WTC11 (cell line): ENCODE data around the gene BICD1.

Experiments used
- CTCF ChIP-seq: fragments of 200-600 bp; IDR thresholded peaks from 2 replicates; pipeline ENCODE4 v1.8.0; 2022; ENCODE audit warnings: antibody characterized with exemption
- ETV6 ChIP-seq: sonication (generic); formaldehyde crosslinking; IDR thresholded peaks from 2 replicates; pipeline ENCODE4 v1.8.1; 2022; ENCODE audit warnings: mild to moderate bottlenecking, missing genetic modification reagents
- MAX ChIP-seq: sonication (generic); formaldehyde crosslinking; IDR thresholded peaks from 2 replicates; pipeline ENCODE4 v1.8.0; 2022; ENCODE audit warnings: mild to moderate bottlenecking, missing genetic modification reagents
- SP1 ChIP-seq: sonication (generic); formaldehyde crosslinking; conservative IDR thresholded peaks from 2 replicates; pipeline ENCODE4 v1.8.1; 2022; ENCODE audit warnings: missing genetic modification reagents
- USF1 ChIP-seq: sonication (generic); formaldehyde crosslinking; IDR thresholded peaks from 2 replicates; pipeline ENCODE4 v1.8.0; 2022; ENCODE audit warnings: mild to moderate bottlenecking, missing genetic modification reagents
- ZNF121 ChIP-seq: sonication (generic); formaldehyde crosslinking; IDR thresholded peaks from 2 replicates; pipeline ENCODE4 v1.8.0; 2023; ENCODE audit warnings: missing genetic modification reagents
- ZNF232 ChIP-seq: sonication (generic); formaldehyde crosslinking; IDR thresholded peaks from 2 replicates; pipeline ENCODE4 v1.8.0; 2022; ENCODE audit warnings: mild to moderate bottlenecking, missing genetic modification reagents

GRCh38 chr12:32431025-32431424, 324.4 kb downstream of the BICD1 start:
- TF ChIP-seq CTCF (no peak), ZNF121 (no peak), SP1 (CRISPR knock-in tag) (no peak), MAX (CRISPR knock-in tag) (no peak), USF1 (CRISPR knock-in tag) (no peak), ETV6 (no peak), ZNF232 (no peak)
